ENCODE measurements around the gene HOXC12.

HOXC12 gene

GRCh38 chr12:53941187-53941586 is 13.5 kb upstream of the HOXC12 start:
- no peak for DNase-seq (ENCODE audit: low spot score)

GRCh38 chr12:53941750-53942149 is 13.0 kb upstream of the HOXC12 start:
- DNase-seq (ENCODE audit: low spot score), result no peak

DNA sequence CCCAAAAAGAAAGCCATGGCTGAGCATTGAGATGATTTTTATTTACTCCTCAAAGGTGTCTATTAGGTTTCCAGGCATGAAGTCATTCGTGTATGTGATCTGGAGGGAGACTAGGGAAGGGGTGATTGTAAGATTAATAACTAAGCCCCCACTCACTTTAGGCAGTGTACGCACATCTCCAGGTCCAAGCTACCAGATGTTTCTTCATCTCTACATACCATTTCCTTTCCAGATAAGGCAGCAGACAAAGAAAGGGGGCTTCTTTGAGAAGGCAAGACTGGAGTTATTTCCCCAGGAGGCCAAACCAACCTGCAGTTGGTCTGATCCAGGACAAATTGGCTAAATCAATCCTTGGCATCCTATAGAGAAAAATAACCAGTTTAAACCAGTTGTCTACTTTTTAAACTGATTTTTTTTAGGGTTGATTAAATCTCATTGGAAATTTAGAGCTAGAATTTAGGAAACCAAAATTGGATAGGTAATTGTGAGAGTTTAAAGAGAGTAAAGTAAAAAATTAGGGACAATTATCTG is 12.2 kb upstream of the HOXC12 start:
- DNase-seq (ENCODE audit: low spot score), result no peak

DNA sequence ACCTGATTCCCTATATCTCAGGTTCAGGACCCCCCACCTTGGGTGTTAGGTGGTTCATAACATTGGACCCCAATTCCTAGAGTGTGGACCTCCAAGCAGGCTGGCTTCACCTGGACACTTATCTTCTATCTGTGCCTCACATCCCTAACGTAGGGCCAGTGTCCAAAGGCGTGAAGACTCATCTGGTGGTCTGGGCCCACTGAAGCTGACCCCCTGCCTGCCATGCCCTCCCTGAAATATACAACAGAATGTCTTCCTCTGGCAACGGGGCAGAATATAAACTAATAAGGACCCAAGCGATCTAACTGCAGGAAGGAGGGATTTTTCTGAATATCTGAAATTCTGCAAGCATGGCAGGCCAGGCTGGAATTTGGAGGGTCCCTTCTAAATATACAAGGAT is 10.5 kb upstream of the HOXC12 start:
- no peak for DNase-seq (ENCODE audit: low spot score)

DNA sequence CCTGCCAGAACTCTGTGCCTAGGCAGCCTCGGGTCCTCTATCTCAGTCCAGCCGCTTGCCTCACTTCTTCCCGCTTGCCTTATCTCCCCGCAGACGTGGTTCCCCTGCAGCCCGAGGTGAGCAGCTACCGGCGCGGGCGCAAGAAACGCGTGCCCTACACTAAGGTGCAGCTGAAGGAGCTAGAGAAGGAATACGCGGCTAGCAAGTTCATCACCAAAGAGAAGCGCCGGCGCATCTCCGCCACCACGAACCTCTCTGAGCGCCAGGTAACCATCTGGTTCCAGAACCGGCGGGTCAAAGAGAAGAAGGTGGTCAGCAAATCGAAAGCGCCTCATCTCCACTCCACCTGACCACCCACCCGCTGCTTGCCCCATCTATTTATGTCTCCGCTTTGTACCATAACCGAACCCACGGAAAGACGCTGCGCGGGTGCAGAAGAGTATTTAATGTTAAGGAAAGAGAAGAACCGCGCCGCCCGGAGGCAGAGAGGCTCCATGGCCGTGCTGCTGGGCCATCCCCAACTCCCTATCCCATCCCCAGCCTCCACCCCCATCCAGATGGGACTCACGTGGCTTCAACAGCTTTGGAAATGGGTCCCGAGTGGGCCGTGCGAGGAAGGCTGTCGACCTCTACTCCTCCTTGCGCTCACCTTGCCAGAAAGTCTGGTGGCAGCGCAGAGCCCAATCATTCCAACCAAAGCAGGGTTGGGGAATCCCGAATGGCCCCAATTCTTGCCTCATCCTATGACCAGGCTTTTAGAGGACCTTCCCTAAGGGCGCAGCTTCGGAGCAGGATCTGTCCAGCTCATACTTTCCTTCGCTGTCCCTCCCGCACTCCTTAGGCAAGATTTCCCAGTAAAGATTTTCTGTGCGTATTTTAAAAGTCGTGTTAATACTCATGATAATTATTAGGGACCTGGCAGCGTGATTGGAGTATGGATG is 9.5 kb upstream of the HOXC12 start:
- no peak for DNase-seq (ENCODE audit: low spot score)

- DNase-seq (ENCODE audit: low spot score), result no peak
Observed at GRCh38 chr12:53947743-53948142, 7.0 kb upstream of the HOXC12 start.

DNA sequence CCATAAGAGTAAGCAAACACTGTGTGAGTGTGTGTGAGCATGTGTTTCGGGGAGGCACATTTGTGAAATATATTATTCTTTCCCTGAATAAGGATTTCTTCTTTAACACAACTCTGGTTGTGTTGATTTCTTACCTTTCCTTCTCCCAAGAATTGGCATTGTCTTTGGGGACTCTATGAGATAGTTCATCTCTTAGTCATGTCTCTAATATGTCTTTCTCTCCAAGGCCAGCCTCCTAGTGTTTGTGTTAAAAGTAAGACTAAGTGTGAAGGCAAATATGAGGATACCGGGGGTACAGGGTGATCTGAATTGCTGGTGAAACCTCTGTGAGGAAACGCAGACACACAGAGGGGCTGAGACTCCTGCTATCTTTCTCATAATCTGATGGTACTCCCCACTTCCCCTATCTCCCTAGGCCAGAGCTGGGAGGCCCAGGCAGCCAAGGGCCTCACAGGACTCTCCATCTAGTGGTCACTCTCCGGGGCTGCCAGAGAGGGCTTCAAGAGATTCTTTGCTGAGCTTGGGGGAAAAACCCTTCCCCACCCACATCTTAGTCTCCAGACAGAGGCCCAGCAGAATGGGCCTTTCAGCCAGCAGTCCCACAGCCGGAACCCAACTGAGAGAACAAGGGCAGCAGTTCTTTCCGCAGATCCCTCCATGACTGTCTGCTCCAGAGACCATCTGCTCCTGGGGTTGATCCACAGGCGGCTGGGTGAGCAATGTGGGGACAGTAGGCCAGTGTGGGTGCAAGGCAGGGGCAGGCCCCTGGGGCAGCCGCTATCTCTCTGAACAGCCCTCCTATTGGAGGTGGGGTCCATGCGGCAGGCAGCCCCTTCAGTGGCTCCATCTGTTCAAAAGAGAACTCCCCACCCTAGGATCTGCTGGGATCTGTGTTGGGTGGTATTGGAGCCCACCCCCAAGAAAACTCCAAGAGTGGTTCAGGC is 5.8 kb upstream of the HOXC12 start:
- DNase-seq (ENCODE audit: low spot score), result no peak

GRCh38 chr12:53949631-53950436 is 4.9 kb upstream of the HOXC12 start:
- DNase-seq (ENCODE audit: low spot score), result no peak

- no peak for DNase-seq (ENCODE audit: low spot score)
Observed at GRCh38 chr12:53950437-53950773, 4.3 kb upstream of the HOXC12 start.

GRCh38 chr12:53950789-53951576 is 3.7 kb upstream of the HOXC12 start:
- no peak for DNase-seq (ENCODE audit: low spot score)

GRCh38 chr12:53951577-53952334 is 2.9 kb upstream of the HOXC12 start:
- DNase-seq (ENCODE audit: low spot score), result no peak

GRCh38 chr12:53952335-53952694 is 2.4 kb upstream of the HOXC12 start:
- DNase-seq (ENCODE audit: low spot score), result peak; percentile 52

DNA sequence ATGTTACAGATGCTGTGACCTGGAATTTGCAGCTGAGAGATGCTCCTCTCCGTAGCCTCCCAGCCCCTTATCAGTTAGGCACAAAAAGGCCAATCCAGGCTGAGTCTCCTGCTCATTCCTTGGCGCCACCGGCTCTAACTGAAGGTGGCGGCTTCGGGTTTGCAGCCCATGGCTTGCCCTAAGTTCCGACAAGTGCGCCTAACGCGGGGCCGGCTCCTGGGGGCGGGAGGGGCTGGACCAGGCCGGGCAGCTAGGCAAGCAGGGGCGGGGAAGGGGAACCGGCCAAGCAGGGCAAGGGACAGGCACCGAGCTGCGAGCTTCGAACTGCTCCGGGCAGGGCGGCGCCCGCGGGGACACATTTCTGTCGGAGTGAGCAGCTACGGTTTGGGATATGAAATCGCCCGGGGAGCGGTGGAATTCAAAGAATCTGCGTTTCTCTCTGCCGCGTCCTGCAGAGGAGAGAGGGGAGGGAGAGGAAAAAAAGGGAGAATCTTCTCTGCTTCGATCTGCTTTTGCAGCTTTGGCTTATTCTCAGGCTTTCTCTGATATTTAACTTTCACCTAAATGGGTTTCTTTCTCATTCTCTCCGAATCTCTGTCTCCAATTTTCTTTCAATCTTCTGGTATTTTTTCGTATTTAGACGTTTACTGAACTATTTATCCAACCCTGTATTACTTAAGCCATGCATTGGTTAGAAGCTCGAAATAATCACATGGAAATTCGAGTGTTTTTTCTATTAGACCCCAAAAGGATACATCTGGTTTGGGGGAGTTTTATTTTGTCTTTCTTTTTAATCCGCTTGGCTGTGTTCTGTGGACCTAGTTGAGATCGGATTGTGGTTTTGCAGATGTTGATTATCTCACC is 1.6 kb upstream of the HOXC12 start:
- no peak for DNase-seq (ENCODE audit: low spot score)

GRCh38 chr12:53953831-53954693 is 641 bp upstream of the HOXC12 start:
- no peak for DNase-seq (ENCODE audit: low spot score)

GRCh38 chr12:53955036-53955775 is 503 bp downstream of the HOXC12 start:
- no peak for DNase-seq (ENCODE audit: low spot score)

GRCh38 chr12:53955776-53956250 is 1.1 kb downstream of the HOXC12 start:
- no peak for DNase-seq (ENCODE audit: low spot score)

DNA sequence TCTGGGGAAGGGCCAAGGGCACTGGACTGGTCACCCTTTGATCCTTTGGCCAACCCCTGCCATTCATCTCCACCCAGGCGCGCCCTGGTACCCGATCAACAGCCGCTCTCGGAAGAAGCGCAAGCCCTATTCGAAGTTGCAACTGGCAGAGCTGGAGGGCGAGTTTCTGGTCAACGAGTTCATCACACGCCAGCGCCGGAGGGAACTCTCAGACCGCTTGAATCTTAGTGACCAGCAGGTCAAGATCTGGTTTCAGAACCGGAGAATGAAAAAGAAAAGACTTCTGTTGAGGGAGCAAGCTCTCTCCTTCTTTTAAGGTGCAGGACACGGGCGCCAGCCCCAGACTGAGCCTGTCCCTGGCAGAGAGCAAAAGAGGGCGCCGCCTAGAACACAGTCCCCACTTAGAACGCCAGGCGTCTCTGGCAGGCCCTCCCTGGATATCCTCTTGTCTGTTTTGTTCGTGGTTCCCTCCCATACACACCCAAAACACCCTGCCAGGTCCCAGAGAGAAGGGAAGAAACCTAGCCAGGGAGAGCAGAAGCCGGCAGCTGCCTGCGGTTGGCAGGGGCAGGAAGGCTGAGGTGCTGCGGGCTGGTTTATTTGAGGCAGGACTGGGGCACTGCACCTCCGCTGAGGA is 1.7 kb downstream of the HOXC12 start:
- DNase-seq (ENCODE audit: low spot score), result no peak

Data from GM03348 (cell line).